Hepatocyte (in vitro differentiated cells): ENCODE data around the gene LGR5.

ENCODE experiments used
- CTCF ChIP-seq: fragments of 200-600 bp; sonication (generic); IDR thresholded peaks from 2 replicates; pipeline ENCODE4 v1.5.1; 2016; ENCODE audit warnings: antibody characterized with exemption, mild to moderate bottlenecking; ENCODE audit not compliant: poor library complexity
- EZH2 ChIP-seq: fragments of 200-600 bp; sonication (generic); IDR thresholded peaks from 2 replicates; pipeline ENCODE4 v1.6.1; 2016; ENCODE audit warnings: antibody characterized with exemption, mild to moderate bottlenecking, borderline replicate concordance
- EZH2phosphoT487 ChIP-seq: fragments of 200-600 bp; sonication (generic); IDR thresholded peaks from one replicate; pipeline ENCODE4 v1.6.1; 2018; ENCODE audit warnings: antibody characterized with exemption, mild to moderate bottlenecking, low read depth, moderate library complexity; ENCODE audit not compliant: unreplicated experiment, severe bottlenecking

GRCh38 chr12:71556448-71556847 is 116.8 kb downstream of the LGR5 start:
- no peak for TF ChIP-seq CTCF
- TF ChIP-seq EZH2phosphoT487, result no peak
- TF ChIP-seq EZH2, result no peak
